GM12878 (cell line): ENCODE results near the gene TYW1. TPM values are rescaled to one million over a fixed set of nuclear protein-coding genes. Genes with fewer than 3 reads are reported as not detected.
"Not testable (repeated sequence)": the region's sequence is repeated elsewhere in the genome, so short reads cannot be mapped to it uniquely, and the experiment has no call there.

Experiments used
- ATAC-seq: fragments of 200-7000 bp; cut with Tn5 transposase; 3 replicates; pipeline ENCODE4 v1.9.1; 2020; ENCODE audit warnings: mild to moderate bottlenecking, moderate library complexity
- Bru-seq: library from RNA; stranded (reverse); fragments of 400-500 nt; gene quantifications from one replicate; lab custom pipeline; 2021; lab: Mats Ljungman, UMichigan
- BruChase-seq, 2 experiments: library from RNA; stranded (reverse); fragments of 400-500 nt; gene quantifications; one replicate each; lab custom pipeline; 2021; lab: Mats Ljungman, UMichigan
- BruUV-seq: library from RNA; stranded (reverse); fragments of 400-500 nt; replicated peaks from 2 replicates; lab custom pipeline; 2021; lab: Mats Ljungman, UMichigan
- CTCF ChIA-PET: fragments of 300-600 bp; sonication (Branson Sonifier 250); formaldehyde crosslinking; extraction: SDS; loops from one replicate; lab custom pipeline; 2021; ENCODE audit warnings: inconsistent platforms; lab: Yijun Ruan, JAX
- POLR2A ChIA-PET: fragments of 350-600 bp; formaldehyde crosslinking; extraction: SDS; loops from one replicate; lab custom pipeline; 2021; ENCODE audit warnings: inconsistent platforms; lab: Charles Lee
- RAD21 ChIA-PET: fragments of 300-600 bp; sonication (Branson Sonifier 250); formaldehyde crosslinking; loops from one replicate; lab custom pipeline; 2023; ENCODE audit warnings: antibody characterized with exemption; ENCODE audit not compliant: unreplicated experiment; lab: Charles Lee
- SMC1A ChIA-PET: fragments of 300-600 bp; sonication (Branson Sonifier 250); formaldehyde crosslinking; loops from one replicate; lab custom pipeline; 2023; ENCODE audit not compliant: unreplicated experiment, uncharacterized antibody; lab: Charles Lee
- DNase-seq: peaks from one replicate; pipeline ENCODE4 v3.0.0-alpha.2; 2011; ENCODE audit warnings: low read depth, low spot score
- FAIRE-seq: peaks from 3 replicates; lab custom pipeline; 2011; peaks lifted over from hg19 to GRCh38; lab: Jason Lieb, UNC
- H2AFZ ChIP-seq: 2 replicates; pipeline ENCODE4 v1.6.0; 2011; ENCODE audit warnings: low read depth, low read length, control low read depth; ENCODE audit not compliant: control insufficient read depth
- H3K27ac ChIP-seq: 2 replicates; pipeline ENCODE4 v1.5.1; 2011; ENCODE audit warnings: control low read depth; ENCODE audit not compliant: control insufficient read depth, insufficient read depth
- H3K27me3 ChIP-seq, 2 experiments: replicated peaks in 1 of 2; 2 replicates each; pipeline versions ENCODE4 v1.6.0 to v1.6.1; 2011; ENCODE audit warnings: low read length in 1 of 2; ENCODE audit not compliant: control insufficient read depth in 2 of 2, insufficient read depth in 2 of 2
- H3K36me3 ChIP-seq, 2 experiments: 2 replicates each; pipeline ENCODE4 v1.5.1; 2011; ENCODE audit warnings: low read length in 1 of 2; ENCODE audit not compliant: control insufficient read depth in 2 of 2, insufficient read depth in 2 of 2
- H3K4me1 ChIP-seq: 2 replicates; pipeline ENCODE4 v1.6.1; 2011; ENCODE audit warnings: mild to moderate bottlenecking, low read length, moderate library complexity, mixed read lengths; ENCODE audit not compliant: control insufficient read depth, insufficient read depth
- H3K4me2 ChIP-seq: 2 replicates; pipeline ENCODE4 v1.6.0; 2011; ENCODE audit warnings: control low read depth; ENCODE audit not compliant: control insufficient read depth, insufficient read depth
- H3K4me3 ChIP-seq: fragments of 200-600 bp; sonication (generic); 2 replicates; pipeline ENCODE4 v1.5.1; 2016
- H3K79me2 ChIP-seq: 2 replicates; pipeline ENCODE4 v1.6.0; 2011; ENCODE audit warnings: low read length; ENCODE audit not compliant: control insufficient read depth, insufficient read depth
- H3K9ac ChIP-seq: 2 replicates; pipeline ENCODE4 v1.8.0; 2011; ENCODE audit warnings: low read length, control low read depth, mixed read lengths; ENCODE audit not compliant: control insufficient read depth, insufficient read depth
- H3K9me3 ChIP-seq: replicated peaks from 3 replicates; pipeline ENCODE4 v1.5.1; 2011; ENCODE audit warnings: mild to moderate bottlenecking, low read length; ENCODE audit not compliant: control insufficient read depth, insufficient read depth
- H4K20me1 ChIP-seq: 2 replicates; pipeline ENCODE4 v1.6.0; 2011; ENCODE audit not compliant: control insufficient read depth, insufficient read depth
- BACH1 ChIP-seq: fragments of 450-650 bp; IDR thresholded peaks from 2 replicates; pipeline ENCODE4 v1.6.1; 2017; ENCODE audit warnings: mild to moderate bottlenecking, borderline replicate concordance
- GABPA ChIP-seq: IDR thresholded peaks from 2 replicates; pipeline ENCODE4 v1.6.1; 2014; ENCODE audit warnings: antibody characterized with exemption, low read depth, mild to moderate bottlenecking, inconsistent platforms
- POLR2A ChIP-seq: IDR thresholded peaks from 2 replicates; pipeline ENCODE4 v1.6.1; 2011; ENCODE audit warnings: low read depth, mild to moderate bottlenecking, low read length
- POLR2AphosphoS5 ChIP-seq: IDR thresholded peaks from 2 replicates; pipeline ENCODE4 v1.6.1; 2011; ENCODE audit warnings: mild to moderate bottlenecking, low read length, inconsistent platforms
- POU2F2 ChIP-seq: IDR thresholded peaks from 3 replicates; pipeline ENCODE4 v1.6.1; 2011; ENCODE audit warnings: low read depth, mild to moderate bottlenecking, low read length, borderline replicate concordance
- WGBS: methylation state at CpG from one replicate; pipeline ENCODE4 v1.1.6; 2016; ENCODE audit warnings: low lambda C conversion rate; ENCODE audit not compliant: insufficient replicate concordance, insufficient coverage; ENCODE audit errors: missing lambda C conversion rate; 5-methylcytosine and 5-hydroxymethylcytosine counted together
- in situ Hi-C: fragments of 300-500 bp; cut with MboI; formaldehyde crosslinking; loops from 9 replicates; pipeline ENCODE4 v1.14.3; 2018; ENCODE audit warnings: mixed read lengths
- intact Hi-C: fragments of 100-400 bp; cut with micrococcal nuclease; formaldehyde crosslinking; loops from one replicate; pipeline ENCODE4 v1.14.2; 2022; ENCODE audit not compliant: unreplicated experiment
- long read RNA-seq, 2 experiments: library from polyadenylated mRNA; unstranded; transcript quantifications; one replicate each; pipeline ENCODE4 v2.0.0, GENCODE V29; 2019 to 2020
- polyA minus RNA-seq, 3 experiments: library from RNA; depleted of rRNA, polyadenylated mRNA; stranded (reverse); fragments of >200 nt; gene quantifications; 2 replicates each; pipeline ENCODE4 v1.2.3, GENCODE V29; 2011
- polyA plus RNA-seq, 11 experiments: library from polyadenylated mRNA; depleted of rRNA in 4 of 11; unstranded in 6 of 11; stranded (reverse) in 5 of 11; fragments of >200 nt; fragmentation: Nextera tagmentation in 4 of 11; fragmentation: Illumina TruSeq in 1 of 11; extraction: Ambion mirVana in 4 of 11; extraction: Trizol in 1 of 11; gene quantifications; 1 replicate in 1 of 11; 2 replicates in 10 of 11; pipeline versions ENCODE4 v1.2.1 to v1.2.3, GENCODE V29; 2011 to 2016; ENCODE audit warnings: inconsistent platforms in 2 of 11, missing spikeins in 2 of 11, low read depth in 1 of 11
- total RNA-seq, 4 experiments: library from RNA; depleted of rRNA in 3 of 4; stranded (reverse); fragments of >200 nt in 3 of 4; fragmentation: Illumina TruSeq in 1 of 4; extraction: Trizol in 1 of 4; gene quantifications; 2 replicates each; pipeline versions ENCODE4 v1.2.1 to v1.2.3, GENCODE V29; 2013 to 2021
- TF ChIP-seq, protein P1 (sequence below): fragments of 450-650 bp; IDR thresholded peaks from 2 replicates; pipeline ENCODE4 v1.6.1; 2016; ENCODE audit warnings: mild to moderate bottlenecking, moderate library complexity, borderline replicate concordance
- TF ChIP-seq, protein P2 (sequence below): fragments of 450-650 bp; IDR thresholded peaks from 2 replicates; pipeline ENCODE4 v1.6.1; 2017; ENCODE audit warnings: low read depth, mild to moderate bottlenecking, moderate library complexity

TYW1 gene, protein sequence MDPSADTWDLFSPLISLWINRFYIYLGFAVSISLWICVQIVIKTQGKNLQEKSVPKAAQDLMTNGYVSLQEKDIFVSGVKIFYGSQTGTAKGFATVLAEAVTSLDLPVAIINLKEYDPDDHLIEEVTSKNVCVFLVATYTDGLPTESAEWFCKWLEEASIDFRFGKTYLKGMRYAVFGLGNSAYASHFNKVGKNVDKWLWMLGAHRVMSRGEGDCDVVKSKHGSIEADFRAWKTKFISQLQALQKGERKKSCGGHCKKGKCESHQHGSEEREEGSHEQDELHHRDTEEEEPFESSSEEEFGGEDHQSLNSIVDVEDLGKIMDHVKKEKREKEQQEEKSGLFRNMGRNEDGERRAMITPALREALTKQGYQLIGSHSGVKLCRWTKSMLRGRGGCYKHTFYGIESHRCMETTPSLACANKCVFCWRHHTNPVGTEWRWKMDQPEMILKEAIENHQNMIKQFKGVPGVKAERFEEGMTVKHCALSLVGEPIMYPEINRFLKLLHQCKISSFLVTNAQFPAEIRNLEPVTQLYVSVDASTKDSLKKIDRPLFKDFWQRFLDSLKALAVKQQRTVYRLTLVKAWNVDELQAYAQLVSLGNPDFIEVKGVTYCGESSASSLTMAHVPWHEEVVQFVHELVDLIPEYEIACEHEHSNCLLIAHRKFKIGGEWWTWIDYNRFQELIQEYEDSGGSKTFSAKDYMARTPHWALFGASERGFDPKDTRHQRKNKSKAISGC
- total RNA-seq (2013; cell fraction: nucleolus; rRNA removed), result 68.4 and 80.7 TPM in 2 replicates
- total RNA-seq (2014; rRNA removed) (18.2 and 19.6 TPM in 2 replicates), total RNA-seq (2014; rRNA removed; fragmentation: Illumina TruSeq; extraction: Trizol) (20.9 and 23.7 TPM in 2 replicates), total RNA-seq (2021) (18.7 and 18.9 TPM in 2 replicates), polyA plus RNA-seq (2011; rRNA removed) (16.9 and 19.3 TPM in 2 replicates), polyA plus RNA-seq (2014; fragmentation: Illumina TruSeq; extraction: Trizol) (21.6 and 21.9 TPM in 2 replicates), polyA plus RNA-seq (2014; fragmentation: Nextera tagmentation; extraction: Ambion mirVana) (10 to 100 TPM; 11.3 to 17.4 TPM), polyA plus RNA-seq (2014; rRNA removed) (13.7 and 15.3 TPM in 2 replicates), polyA plus RNA-seq (2016; fragmentation: Nextera tagmentation; extraction: Ambion mirVana) (10 to 100 TPM; 26.5 to 29.0 TPM), polyA minus RNA-seq (2011; rRNA and poly(A)+ RNA removed) (27.8 and 29.3 TPM in 2 replicates), Bru-seq, nascent RNA (percentile 64 among the genes with signal in this experiment), BruChase-seq, experiment 1, labeled RNA remaining after a 6-hour chase (percentile 66 among the genes with signal in this experiment), BruChase-seq, experiment 2, labeled RNA remaining after a 2-hour chase (percentile 65 among the genes with signal in this experiment)
- polyA plus RNA-seq (2011; ENCODE audit: low read depth), result 7.5 TPM
- polyA plus RNA-seq (2011; cell fraction: cytosol; rRNA removed), result 11.9 and 12.1 TPM in 2 replicates
- 9.4 and 10.9 TPM in 2 replicates for polyA plus RNA-seq (2011; cell fraction: nucleus; rRNA removed)
- polyA plus RNA-seq (2012), result 9.2 and 10.2 TPM in 2 replicates
- 5.5 and 7.2 TPM in 2 replicates for polyA minus RNA-seq (2011; cell fraction: cytosol; rRNA and poly(A)+ RNA removed)
- 15.5 and 15.9 TPM in 2 replicates for polyA minus RNA-seq (2011; cell fraction: nucleus; rRNA and poly(A)+ RNA removed)
- long read RNA-seq, experiment 1, partial matches to known transcripts, result 13 of 25 reads
- long read RNA-seq, experiment 1, other reads (novel, unspliced or antisense), result 5 of 25 reads
- long read RNA-seq, experiment 2, transcript TYW1-201 (16 exons, 3,348 nt), result major isoform, 16 of 80 reads
- long read RNA-seq, experiment 2, partial matches to known transcripts, result 46 of 80 reads
- long read RNA-seq, experiment 2, other reads (novel, unspliced or antisense), result 18 of 80 reads

- in situ Hi-C loops, H4K20me1 ChIP-seq, H3K4me1 ChIP-seq, H3K36me3 ChIP-seq, H3K27me3 ChIP-seq, H3K9me3 ChIP-seq, BruUV-seq: not testable (repeated sequence)
- peak; percentile 95 for FAIRE-seq
- ATAC-seq, result peak; percentile 94
- intact Hi-C loops, result loop anchor here (2.0 to 5.0 kb wide), 2 partner anchors 74 to 152 kb away; partner anchors contain the start of gene TMEM248
- WGBS, result 3% methylated on average over 38 of the region's 44 CpGs
- Histone ChIP-seq H3K79me2 (peaks cover 14% of the 10 kb centered on the region), H3K4me2 (peak within 1 kb of the TSS; percentile 48), H3K27ac (peak within 1 kb of the TSS; percentile 58), H3K9ac (peak within 1 kb of the TSS; percentile 75), H2AFZ (peak within 1 kb of the TSS; percentile 79), H3K4me3 (peak within 1 kb of the TSS; percentile 74)
- DNase-seq, result peak; percentile 89
- CTCF ChIA-PET, result interaction anchor here (0.6 to 0.7 kb wide), 2 partner anchors 157 to 1015 kb away, joined by 3 to 4 read pairs; no protein-coding TSS in a partner anchor
- POLR2A ChIA-PET, result interaction anchor here (0.6 to 1.3 kb wide), 3 partner anchors 122 to 365 kb away, joined by 3 to 4 read pairs (median 4); no protein-coding TSS in a partner anchor
- SMC1A ChIA-PET, result interaction anchor here (2.0 kb wide), 1 partner anchor 152 kb away, joined by 5 read pairs; no protein-coding TSS in a partner anchor
- RAD21 ChIA-PET, result interaction anchor here (1.1 to 1.2 kb wide), 3 partner anchors 75 to 256 kb away, joined by 4 to 5 read pairs (median 5); partner anchors contain the start of gene RABGEF1
- TF ChIP-seq POLR2A (peak; percentile 89), POU2F2 (peak; percentile 46; the same call in 1 of the 3 replicates), BACH1 (peak; percentile 39; the same call in 1 of the 2 replicates), POLR2AphosphoS5 (peak; percentile 79), GABPA (peak; percentile 77)
- TF ChIP-seq, protein P1, sequence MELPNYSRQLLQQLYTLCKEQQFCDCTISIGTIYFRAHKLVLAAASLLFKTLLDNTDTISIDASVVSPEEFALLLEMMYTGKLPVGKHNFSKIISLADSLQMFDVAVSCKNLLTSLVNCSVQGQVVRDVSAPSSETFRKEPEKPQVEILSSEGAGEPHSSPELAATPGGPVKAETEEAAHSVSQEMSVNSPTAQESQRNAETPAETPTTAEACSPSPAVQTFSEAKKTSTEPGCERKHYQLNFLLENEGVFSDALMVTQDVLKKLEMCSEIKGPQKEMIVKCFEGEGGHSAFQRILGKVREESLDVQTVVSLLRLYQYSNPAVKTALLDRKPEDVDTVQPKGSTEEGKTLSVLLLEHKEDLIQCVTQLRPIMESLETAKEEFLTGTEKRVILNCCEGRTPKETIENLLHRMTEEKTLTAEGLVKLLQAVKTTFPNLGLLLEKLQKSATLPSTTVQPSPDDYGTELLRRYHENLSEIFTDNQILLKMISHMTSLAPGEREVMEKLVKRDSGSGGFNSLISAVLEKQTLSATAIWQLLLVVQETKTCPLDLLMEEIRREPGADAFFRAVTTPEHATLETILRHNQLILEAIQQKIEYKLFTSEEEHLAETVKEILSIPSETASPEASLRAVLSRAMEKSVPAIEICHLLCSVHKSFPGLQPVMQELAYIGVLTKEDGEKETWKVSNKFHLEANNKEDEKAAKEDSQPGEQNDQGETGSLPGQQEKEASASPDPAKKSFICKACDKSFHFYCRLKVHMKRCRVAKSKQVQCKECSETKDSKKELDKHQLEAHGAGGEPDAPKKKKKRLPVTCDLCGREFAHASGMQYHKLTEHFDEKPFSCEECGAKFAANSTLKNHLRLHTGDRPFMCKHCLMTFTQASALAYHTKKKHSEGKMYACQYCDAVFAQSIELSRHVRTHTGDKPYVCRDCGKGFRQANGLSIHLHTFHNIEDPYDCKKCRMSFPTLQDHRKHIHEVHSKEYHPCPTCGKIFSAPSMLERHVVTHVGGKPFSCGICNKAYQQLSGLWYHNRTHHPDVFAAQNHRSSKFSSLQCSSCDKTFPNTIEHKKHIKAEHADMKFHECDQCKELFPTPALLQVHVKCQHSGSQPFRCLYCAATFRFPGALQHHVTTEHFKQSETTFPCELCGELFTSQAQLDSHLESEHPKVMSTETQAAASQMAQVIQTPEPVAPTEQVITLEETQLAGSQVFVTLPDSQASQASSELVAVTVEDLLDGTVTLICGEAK, result peak; percentile 68; the same call in 1 of the 2 replicates
- TF ChIP-seq, protein P2, sequence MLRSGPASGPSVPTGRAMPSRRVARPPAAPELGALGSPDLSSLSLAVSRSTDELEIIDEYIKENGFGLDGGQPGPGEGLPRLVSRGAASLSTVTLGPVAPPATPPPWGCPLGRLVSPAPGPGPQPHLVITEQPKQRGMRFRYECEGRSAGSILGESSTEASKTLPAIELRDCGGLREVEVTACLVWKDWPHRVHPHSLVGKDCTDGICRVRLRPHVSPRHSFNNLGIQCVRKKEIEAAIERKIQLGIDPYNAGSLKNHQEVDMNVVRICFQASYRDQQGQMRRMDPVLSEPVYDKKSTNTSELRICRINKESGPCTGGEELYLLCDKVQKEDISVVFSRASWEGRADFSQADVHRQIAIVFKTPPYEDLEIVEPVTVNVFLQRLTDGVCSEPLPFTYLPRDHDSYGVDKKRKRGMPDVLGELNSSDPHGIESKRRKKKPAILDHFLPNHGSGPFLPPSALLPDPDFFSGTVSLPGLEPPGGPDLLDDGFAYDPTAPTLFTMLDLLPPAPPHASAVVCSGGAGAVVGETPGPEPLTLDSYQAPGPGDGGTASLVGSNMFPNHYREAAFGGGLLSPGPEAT, result peak; percentile 82
Observed at GRCh38 chr7:66996444-66997191, at the start of gene TYW1. Gene TYW1, plus strand, starts transcription at chr7:66996833. Its CDS starts 146 bp downstream, at chr7:66996979.
